ENCODE results near the gene VAV2.
A peak's percentile ranks its signal among the peaks of the same experiment; 100 is the strongest.
"Not testable (repeated sequence)": the region's sequence is repeated elsewhere in the genome, so short reads cannot be mapped to it uniquely, and the experiment has no call there.

VAV2 gene

DNA sequence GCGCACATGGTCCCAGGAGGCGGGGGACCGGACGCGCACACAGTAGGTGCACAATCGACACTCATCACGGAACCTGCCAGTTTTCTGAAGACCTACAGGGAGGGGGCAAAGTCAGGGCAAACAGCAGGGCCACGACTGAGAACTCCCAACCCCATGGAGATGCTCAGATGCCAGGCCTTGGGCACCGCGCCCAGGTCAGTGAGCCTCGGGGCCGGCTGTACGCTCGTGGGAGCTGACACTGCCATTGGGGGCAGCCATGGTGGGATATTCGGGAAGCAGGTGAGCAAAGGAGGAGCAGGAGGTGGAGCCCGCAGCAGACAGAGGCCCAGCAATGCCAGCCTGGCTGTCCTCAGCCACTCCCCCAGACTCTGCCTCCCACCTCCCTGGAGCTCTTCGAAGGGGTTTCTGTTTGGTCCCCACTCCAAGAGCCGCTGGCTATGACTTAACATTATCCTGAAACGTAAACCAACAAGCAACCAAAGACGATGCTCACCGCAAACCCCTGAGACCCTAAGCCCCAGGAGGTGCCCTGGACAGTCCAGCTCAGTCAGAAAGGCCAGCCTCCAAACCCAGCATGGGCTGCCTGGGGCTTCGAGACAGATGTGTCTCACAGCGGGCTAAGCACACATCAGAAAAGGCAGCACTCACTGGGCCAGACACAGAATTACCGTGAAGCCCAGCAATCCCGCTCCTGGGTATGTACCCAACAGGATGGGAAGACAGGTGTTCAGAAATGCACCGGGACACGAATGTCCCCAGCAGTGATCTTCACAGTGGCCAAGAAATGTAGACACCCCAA lies 78.4 kb downstream of the VAV2 start:
- DNase-seq, result no peak

DNA sequence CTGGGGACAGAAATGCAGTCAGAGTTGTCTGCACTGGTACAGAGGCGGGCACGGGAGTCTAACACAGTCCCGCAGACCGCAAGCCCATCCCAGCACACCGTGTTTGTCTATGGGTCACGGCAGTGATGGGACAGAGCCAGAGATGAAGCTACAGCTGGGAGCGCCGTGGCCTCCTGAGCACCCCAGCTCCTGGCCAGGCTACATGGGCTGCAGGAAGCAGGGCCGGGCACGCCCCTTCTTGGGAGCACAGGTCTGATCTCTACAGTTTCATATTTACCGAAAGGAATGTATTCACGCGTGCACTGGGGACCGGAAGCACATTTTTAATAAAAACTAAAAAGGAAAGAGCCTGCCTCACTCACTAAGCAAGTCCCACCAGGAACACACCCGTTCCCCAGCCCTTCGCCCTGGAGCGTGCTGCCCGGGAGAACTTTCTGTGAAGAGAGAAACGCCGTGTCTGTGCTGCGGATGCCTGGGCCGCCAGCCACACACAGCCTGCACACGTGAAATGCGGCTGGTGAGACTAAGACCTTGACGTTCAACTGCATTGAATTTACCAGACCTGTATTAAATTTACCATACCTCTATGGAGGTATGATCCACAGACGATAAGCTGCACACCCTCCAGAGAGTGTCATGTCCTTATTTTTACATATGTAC lies 81.1 kb downstream of the VAV2 start:
- DNase-seq, result no peak

DNA sequence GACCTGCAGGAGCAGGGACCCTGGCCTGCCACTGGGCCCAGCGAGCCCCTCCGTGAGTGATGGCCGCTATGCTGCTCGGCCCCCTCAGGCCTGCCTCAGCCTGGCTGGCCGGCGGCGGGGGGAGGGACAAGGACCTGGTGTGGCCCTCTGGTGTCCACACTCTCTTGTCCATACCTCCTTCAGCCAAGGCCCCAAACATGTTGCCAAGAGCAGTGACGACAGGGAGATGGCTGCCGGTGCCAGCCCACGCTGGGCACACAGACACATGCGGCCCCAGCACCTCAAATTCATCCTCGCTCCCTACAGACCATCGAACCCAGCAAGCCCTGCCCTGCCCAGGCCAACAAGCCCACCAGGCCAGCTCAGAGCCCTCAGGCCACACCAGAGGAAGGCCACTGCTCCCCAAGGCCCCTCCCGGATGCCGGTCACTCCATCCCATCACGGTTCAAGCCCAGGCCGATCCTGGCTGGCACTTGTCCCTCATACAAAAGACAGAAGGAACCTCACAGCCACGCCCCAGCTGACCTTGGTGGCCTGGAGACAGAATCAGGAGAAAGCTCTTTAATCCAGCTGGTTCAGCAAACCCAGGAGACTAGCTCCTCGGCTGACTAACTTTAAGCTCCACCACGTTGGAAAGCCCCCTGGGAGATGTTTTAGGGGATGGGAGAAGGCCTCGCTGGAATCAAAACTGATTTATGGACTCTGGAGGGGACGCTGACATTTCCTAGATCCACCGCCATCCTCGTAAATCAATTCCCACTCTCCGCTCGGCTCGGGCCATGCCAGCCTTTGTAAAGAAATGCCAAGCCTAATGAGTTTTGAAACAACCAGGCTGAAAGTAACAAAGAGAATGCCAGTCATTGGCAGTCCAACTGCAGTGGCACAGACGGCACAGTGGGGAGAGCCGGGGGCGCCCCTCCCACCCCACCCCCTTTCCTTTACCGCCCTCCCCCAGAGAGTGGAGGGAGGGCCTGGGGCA lies 84.9 kb downstream of the VAV2 start:
- DNase-seq, result no peak

DNA sequence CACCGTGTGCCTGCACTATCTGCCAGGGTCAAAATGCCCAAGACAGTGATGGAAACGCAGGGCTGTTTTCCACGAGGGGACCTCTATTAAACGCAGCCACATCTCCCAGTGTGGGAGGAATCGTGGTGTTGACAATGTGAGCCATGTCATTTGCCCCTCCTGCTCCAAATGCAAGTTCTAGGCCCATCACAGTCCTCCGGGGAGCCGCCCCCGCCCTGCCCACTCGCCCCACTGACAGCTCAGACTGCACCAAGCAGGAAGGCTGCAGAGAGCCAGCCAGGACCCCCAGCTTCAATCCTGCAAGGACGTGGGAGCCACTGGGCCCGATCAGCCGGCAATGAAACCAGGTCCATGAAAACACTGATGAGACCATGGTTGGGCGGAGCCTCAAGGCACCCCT lies 85.9 kb downstream of the VAV2 start:
- DNase-seq, result no peak

DNA sequence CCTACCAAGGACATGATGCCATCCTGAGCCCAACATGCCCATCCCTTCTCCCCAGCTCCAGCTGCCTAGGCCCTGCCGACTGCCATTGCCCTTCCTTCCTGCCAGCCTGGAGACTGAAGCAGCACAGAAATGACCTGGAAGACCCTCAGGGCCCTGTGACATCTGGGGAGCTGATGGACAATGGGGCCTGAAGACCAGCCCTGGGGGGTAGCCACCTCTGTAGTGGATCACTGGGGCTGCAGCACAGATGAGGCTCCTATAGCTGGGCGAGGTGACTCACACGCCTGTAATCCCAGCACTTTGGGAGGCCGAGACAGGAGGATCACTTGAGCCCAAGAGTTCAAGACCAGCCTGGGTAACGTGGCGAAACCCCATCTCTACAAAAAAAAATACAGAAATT lies 86.6 kb downstream of the VAV2 start:
- no peak for DNase-seq

DNA sequence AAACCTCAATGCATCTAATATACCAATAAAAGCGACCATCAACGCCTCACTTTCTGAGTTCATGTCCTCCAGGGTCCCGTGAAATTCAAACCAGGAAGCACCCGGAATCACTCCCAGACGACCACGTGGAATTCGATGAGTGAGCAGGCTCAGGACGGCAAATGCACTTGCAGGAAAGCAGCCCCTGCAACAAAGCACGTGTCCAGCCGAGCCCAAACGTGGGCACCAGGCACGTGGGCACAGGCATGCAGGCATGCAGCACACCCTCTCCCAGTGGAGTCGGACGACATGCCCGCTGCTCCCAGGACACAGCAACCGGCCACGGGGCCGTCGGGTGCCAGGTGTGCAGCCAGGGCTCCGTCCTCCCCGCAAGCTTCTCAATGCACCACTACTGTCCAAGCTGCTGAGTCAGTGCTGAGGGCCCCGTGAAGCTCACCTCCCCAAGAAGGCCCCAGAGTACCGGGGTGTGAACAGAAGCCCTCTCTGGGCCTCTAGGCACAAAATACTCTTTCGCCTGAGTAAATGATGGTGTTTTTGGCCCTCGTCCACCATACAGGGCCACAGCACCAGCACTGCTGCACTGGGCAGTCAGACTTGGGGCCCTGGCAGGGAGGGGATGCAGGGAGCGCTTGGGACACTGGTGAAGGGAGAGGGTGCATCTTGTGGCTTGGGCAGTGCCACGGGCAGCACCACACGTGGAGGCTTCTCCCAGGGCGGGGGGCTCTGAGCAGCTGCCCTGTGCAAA lies 87.6 kb downstream of the VAV2 start:
- DNase-seq, result no peak

DNA sequence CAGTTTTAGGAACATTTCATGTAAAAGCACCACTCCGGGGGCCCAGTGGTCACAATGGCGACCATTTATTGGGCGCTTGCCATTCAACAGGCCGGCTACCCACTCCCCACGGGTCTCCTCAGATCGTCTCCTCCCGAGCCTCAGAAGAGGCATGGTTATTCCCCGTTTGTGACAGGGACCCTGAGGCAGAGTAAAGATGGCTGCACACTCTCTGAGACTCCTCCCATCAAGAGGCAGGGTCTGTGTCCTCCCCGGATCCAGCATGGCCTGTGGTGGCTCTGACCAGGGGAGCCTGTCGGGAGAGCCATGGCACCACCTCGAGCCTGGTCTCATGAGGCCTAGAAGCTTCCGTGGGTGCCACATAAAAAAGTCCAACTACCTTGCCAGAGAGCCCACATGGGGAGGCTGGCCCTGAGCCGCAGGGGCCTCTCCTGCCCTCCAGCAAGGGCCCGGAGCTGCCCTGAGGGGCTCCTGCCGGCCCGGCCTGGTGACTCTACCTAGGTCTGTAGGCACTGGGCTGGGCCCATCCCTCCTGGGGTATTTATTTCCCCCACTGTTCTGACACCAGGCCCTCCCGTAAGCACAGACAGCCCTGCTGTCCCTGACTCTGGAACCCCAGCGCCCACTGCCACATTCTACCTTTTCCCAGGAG lies 90.8 kb downstream of the VAV2 start:
- no peak for DNase-seq

DNA sequence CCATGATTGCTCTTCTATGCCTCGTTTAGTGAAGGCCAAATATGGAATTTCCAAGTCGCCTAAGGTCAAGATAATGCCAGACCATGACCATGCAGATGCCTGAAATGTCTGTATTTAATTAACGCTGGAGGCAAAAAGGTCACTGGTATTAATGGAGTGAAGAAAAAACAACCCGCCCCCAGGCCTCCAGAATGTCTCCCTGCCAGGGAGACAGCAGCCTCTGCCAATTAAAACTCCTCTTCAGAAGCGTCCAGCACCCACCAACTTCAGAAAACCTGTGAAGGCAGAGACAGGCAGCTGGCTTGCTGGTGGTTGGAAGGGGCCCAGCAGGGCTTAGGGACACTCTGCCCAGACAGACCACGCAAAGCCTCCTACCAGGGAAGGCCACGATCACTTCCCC lies 94.4 kb downstream of the VAV2 start:
- DNase-seq, result peak; percentile 32

DNA sequence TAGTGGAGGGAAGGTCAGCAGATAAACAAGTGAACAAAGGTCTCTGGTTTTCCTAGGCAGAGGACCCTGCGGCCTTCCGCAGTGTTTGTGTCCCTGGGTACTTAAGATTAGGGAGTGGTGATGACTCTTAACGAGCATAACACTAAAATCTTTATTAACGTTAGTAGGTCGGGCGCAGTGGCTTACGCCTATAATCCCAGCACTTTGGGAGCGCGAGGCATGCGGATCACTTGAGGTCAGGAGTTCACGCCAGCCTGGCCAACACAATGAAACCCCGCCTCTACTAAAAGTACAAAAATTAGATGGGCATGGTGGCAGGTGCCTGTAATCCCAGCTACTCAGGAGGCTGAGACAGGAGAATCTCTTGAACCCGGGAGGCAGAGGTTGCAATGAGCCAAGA lies 96.1 kb downstream of the VAV2 start:
- not testable (repeated sequence) for DNase-seq

DNA sequence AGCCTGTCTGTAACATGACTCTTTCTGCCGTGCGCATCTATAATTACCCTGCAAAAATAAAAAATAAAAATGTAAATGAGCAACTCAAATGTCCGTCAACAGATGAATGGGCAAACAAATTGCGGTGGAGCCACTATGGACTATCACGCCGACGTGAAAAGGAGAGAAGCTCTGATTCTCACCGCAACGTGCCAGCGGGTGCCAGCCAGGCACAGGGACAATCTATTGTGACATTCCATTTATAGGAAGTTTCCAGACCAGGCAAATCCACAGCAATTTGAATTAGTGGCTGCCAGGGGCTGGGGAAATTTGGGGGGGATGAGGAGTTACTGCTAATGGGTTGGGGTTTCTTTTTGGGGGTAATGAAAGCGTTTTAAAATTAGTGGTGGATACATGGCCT lies 96.8 kb downstream of the VAV2 start:
- no peak for DNase-seq

DNA sequence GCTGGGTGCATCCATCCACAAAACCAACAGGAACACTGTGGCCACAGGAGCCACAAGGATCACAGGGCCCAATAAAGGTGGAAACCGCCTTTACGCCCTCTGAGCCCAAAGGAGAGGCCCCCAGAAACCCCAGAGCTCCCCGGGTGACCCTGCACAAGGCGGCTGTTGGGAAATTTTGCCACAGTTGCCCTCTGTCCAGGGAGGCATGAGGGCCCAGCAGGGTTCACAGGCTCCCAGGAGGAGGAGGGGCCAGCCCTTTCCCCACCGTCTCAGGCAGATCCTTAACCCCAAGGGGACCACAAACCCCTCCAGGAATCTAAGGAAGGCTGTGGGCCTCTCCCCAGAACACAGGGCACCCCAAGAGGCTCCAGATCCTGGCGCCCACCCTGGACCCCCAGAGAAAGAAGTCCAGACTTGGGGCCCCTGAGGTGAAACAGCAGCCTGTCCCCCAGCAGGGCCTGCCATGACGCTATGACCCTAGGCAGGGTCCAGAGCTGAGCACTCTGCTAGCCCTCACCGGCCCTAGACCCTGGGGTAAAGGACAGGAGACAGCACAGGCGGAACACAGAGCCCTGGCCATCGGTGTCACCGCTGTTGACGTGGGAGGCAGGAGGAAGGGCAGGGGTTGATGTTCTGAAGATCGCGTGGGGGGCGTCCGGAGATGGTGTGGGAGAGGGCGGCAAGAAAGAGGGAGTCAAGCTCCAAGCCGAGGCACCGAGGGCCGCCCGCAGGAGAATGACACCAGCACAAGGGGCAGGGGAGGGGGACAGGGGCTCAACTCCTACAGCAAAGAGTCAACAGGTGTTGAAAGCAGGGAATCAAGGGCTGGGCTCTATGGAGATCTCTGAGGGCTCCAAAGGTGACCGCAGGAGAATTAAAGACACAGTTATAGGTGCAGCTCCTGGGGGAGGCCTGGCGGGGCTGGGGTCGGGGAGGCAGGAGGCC lies 97.5 kb downstream of the VAV2 start:
- no peak for DNase-seq

DNA sequence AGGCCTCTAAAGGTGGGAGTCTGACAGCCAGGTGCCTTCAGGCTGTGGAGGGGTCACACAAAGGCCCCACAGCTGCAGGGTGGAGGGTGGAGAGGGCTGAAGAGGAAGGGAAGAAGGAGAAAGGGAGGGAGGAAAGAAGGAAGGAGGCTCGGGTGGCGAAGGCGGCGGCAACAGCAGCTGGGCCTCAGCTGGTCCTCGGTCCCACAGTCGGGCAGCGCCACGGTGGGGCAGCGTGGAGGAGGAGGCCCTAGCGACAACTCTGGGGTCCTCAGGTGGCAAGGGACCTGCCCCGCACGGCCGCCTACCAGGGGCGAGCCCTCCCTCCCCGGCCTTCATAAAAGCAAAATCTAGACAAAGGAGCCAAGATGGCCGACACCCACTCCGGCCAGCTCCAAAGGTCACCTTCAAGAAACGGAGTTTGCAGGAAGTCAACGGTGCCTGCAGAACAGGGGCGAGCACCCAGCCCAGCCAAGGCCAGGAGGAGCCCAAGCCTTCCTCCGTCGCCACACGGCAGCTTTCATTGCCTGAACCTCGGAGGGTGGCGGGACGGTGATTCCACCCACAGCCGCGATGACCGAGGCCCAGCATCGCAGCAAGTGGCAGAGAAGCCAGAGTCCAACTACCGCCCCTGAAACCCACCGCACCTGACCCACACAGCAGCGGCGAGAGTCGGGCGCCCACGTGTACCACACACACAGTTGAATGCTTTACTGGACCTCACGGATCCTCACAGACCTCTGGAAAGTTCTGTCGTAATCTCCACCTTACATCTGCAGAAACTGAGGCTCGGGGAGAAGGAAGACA lies 98.7 kb downstream of the VAV2 start:
- DNase-seq, result no peak

DNA sequence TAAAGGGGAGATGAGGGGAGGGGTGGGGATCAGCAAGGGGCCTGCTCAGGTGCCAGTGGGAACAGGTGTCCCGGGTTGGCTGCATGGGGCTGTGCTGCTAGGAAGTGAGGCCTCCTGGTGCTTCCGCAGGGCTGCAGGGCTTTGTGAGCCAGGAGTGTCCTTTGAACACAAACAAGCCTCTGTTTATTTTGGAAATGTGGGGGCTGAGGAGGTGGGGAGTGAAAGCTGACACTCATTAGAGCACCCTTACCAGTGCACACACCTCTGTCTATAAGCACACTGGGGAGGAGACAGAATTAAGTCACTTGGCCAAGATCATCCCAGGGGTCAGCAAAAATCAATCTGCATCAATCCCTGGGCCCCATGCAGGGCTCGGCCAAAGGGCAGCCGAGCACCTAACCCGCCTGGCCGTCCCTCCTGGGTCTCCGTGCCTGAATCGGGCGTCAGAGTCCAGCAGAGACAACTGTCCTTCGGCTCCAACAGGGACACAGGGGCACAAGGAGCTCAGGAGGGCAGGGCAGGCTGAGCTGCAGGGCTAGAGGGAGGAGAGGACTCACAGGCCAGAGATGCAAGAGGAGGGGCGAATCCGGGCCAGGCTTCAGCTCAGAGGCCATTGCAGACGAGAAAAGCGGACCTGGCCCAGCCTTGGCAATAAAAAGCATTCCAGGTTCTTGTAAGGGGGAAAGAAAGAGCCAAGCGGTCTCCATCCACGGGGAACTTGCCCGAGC lies 99.8 kb downstream of the VAV2 start:
- no peak for DNase-seq

DNA sequence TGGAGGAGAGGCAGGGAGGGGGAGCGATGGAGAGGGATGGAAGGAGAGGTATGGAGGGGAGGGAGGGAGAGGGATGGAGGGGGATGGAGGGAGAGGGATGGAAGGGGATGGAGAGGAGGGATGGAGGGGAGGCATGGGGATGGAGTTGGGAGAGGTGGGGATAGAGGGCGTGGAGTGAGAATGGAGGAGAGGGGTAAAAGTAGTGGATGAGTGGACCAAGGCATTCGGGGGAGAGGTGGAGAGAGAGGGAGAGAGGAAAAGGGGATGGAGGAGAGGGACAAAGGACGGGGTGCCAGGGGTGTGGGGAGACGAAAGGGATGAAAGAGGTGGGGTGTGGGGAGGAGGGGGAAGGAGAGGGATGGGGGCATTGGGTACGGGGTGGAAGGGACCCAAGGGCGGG lies 100.4 kb downstream of the VAV2 start:
- no peak for DNase-seq

DNA sequence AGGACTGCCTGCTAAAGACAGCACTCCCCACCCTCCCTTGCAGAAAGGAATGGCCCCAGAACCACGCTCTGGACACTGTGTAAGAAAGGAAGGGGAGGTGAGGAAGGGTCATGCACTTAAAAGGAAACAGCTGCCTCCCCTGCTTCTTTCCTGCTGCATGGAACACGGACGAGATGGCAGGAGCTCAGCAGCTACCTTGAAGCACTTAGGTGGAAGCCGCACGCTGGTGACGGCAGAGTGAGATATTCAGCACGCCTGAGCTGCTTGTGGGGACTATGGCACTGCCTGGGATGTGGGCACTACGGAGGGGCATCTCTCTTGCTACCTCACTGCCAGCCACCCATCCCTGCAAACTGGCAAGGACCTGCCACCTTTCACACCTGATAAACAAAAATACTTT lies 101.5 kb downstream of the VAV2 start:
- no peak for DNase-seq

DNA sequence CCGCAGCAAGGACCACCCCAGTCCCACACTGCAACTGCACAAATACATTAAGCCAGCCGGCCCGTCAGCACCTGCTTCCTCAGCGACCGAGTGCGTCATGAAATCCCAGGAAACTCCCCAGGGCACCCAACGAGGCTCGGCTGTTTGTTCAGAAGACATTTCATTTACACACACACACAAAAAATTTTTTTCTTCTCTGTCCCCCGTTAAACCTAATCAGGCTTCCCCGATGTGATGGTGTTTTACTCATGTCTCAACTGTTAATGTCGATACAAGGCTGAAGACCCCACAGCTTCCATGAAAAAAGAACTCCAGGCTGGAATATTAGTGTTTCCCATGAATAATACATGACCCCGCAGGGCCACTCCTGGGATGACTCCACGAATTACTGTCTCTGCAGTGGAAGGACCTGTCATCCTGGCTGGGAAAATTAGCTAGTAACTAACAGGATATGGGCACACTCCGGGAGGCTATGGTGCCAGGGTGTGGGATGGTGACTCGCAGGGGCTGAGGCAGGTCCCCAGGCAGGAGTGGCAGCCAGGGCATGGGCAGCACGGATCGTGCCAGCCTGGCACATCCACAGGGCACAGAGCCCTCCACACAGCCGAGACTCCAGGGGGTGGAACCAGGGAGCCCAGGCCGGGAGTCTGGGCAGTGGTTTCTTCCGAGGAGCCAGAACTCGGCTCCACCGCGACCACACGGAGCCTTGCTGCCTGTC lies 102.4 kb downstream of the VAV2 start:
- peak; percentile 42 for DNase-seq

DNA sequence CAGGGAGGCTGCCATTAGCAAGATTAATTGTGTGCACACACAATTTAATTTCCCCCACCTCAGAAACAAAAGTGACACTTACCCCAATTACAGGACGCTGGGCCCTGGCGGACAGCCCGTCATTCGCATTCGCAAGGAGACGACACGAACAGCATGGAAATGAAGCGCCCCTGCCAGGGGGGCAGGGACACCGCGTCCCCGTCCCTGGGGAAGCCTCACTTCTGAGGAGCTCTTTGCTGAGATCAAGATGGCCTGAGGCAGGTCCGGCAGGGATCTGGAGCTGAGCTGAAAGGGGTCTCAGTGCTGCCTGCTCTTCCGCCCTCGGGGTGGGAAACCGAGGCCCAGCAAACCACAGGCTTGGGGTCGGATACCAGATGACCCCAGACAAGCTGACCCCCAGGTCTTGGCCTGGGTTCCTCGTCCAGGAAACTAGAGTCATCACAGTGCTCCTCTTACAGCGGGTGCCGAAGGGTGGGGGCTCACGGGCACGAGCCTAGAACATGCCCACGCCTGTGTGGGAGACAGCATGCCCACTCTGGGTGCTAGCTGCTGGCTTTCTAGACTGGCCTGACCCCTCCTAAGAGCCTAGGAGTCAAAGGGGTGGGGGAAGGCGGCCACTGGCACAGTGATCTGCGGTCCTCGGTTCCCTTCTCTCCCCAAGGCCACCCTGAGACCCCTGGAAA lies 103.2 kb downstream of the VAV2 start:
- no peak for DNase-seq

Measured in EL (cell line).